ENCODE results near the gene MRPL11.
"Not testable (repeated sequence)": the region's sequence is repeated elsewhere in the genome, so short reads cannot be mapped to it uniquely, and the experiment has no call there.

The MRPL11 gene

DNA sequence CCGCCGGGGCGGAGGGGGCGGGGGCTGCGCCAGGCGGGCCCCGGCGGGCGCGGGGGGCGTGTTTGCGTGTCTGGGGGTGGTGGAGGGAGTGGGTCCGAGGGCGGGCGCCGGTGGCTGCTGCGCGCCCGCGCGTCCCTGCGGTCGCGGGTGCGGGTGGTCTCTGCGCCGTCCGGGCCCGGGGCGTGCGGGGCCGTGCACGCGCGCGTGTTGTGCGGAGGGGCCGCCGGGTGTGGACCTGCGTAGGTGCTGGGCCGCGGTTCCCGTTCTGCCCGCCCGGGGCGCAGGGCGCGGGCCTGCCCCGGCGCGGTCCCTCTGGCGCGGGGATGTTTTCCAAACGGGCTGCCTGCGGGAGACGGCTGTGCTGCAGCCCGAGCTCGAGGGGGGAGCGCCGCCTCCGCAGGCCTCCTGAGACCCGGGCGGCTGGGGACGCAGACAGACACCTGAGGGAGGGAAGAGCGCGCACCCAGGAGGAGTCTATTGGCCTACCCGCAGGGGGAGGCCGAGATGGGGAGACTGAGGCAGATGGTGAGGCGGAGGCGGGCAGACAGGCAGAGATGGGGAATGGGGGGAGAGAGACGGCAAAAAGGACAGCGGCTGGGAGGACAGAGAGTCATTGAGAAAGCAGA is 28.5 kb upstream of the MRPL11 start:
- no peak for DNase-seq (ENCODE audit: low read depth in 2 of 2)

DNA sequence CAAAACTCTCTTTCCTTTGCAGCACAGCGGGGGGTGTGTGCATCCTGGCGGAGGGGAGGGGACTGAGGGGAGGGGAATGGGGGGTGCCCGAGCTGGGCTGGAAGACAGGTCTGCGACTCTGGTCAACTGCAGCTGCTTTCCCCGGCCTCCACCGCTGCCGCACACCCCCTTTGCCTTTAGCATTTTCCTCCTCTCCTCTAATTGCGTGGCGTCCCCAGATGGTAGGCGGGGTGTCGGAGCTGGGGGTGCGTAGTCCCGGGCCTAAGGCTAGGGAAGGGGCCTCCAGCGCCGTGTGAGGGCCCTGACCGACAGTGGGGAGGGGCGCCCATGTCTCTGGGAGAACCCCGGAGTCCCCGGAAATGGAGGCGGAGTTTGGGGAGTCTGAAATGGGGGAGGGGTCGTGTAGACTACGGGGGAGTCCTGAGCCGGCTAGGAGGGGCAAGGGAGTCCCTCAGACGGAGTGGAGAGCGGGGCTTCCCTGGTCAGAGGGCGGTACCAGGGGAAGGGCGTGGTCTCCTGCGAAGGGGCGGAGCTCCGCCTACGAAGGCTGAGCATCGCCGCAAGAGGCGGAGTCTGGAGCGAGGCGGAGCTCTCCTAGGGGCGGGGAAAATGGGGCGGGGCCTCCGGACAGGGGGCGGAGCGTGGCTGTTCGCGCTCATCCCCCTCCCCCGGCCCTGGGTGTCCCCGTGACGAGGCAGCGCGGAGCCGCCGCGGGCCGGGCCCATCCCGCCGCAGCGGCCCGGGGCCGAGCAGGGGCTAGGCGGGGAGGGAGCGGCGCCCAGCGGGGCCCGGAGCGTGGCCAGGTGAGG is 27.8 kb upstream of the MRPL11 start, which contains the start of gene PELI3:
TSS of gene PELI3 (plus strand) at position 681 of the 809 bp plus-strand sequence. CDS start 1,224 bp downstream, outside the sequence.
- peak; percentile 88 to 93 for DNase-seq (ENCODE audit: low read depth in 2 of 2)

DNA sequence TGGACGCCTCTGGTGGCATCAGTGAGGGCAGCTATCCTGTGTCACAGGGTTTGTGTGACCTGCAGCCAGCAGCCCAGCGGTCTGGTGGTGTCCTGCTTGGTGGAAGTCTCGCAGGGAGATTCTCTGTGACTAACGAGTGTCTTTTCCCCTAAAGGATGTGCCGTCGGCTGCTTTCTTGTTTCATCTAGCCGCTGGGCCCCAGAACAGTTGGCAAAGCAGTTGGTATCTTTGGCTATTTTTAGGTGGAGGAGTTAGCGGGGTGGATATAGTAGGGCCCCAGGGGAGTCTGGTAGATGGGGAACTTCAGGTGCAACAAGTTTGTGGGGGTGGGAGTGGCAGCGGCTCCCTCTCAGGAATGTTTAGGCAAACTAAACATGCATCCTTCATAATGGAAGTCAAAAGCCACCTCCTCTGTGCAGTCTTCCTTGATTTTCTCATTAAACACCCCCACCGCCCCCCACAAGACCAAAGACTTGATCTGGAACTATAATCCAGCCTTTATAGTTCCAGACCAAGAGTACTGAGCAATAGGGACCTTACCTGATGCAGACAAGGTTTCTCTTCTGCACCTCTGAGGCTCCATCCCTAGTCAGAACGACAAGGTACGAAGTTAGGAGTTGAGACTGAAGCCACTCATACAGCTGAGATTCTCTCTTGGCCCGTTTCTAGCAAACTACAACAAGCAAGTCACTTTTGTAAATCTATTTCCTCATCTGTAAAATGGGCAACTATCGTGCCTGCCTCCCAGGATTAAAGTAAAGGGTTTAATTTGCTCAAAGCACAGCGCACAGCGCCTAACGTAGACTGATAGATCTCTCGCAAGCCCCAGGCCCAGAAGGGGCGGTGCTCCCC is 27.0 kb upstream of the MRPL11 start:
- no peak for DNase-seq (ENCODE audit: low read depth in 2 of 2)

DNA sequence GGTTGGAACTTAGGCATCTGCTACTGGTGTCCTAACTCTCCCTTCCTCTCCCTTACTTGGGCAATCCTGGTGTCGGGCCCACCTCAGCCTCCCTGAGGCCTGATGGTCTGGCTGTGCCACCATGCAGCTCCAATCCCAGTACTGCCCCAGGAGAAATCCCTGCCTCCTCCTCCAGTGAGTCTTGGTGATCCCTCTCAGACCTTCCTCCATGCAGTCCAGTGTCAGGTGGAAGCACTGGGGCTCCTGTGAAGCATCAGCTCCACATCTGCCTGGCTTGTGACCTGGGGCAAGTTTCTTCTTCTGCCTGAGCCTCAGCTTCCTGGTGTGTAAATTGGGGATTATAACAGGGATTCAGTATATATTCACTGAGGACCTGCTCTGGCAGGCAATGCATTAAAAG is 26.3 kb upstream of the MRPL11 start:
- DNase-seq (ENCODE audit: low read depth in 2 of 2): no peak

DNA sequence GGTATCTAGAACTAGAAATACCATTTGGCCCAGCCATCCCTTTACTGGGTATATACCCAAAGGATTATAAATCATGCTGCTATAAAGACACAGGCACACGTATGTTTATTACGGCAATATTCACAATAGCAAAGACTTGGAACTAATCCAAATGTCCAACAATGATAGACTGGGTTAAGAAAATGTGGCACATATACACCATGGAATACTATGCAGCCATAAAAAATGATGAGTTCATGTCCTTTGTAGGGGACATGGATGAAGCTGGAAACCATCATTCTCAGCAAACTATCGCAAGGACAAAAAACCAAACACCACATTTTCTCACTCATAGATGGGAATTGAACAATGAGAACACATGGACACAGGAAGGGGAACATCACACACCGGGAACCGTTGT is 25.5 kb upstream of the MRPL11 start:
- DNase-seq (ENCODE audit: low read depth in 2 of 2): not testable (repeated sequence)

DNA sequence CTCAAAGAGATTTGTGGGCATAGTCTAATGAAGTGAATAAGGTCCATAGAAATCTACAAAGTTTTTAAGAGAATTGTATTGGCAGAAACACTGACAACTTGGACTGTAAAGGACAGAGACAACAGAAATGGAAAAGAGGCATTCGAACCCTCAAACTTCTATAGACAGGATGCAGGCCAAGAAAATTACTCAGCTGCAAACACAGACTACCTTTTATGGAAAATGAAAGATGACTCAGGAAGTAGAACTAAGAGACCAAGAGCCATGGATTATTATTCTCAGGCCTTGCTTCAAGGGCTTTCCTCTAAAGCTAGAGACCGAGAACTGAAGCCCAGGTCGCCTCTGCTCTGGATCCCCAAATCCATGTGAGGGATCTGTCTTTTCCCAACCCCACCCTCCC is 24.3 kb upstream of the MRPL11 start:
- DNase-seq (ENCODE audit: low read depth in 2 of 2): no peak

DNA sequence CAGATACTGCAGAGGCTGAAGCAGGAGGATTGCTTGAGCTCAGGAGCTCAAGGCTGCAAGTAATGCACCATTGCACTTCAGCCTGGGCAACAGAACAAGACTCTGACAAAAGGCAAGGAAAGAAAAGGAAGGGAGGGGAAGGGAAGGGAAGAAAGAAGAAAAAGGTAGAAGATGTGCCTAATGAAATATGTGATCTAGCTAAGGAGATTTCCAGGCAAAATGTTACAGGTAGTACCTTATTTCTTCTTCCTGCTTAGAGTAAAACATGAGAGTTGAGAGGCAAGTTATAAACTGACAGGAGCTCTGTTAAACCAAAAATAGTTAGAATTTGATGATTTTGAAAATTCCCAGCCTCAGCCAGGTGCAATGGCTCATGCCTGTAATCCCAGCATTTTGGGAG is 23.4 kb upstream of the MRPL11 start:
- no peak for DNase-seq (ENCODE audit: low read depth in 2 of 2)

DNA sequence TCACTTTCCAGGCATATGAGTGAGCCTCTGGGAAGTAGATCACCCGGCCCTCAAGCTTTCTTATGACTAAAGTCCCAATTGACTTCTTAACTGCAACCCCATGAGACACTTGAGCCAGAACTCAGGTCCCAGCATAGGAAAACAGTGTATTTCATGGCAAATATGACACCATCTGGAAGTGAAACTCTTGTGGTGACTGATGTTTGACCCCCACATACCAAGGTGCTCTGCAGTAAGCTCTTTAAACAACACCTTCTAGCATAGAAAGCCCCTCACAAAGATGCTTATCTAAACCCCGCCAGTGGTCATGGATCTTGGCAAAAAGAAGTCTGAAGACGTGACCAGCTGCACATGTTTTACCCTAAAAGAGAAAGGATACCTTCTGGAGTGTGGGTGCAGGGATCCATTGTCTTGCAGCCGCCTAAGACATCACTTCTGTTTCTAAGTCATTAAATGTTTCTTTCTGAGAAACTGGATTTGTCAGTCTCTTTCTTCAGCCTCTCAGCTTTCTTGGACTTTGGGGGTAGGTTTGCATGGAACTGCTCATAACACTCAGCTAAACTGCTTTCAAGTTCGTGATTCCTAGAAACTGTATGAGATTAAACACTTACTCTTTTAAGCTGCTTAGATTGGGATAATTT is 20.6 kb upstream of the MRPL11 start:
- no peak for DNase-seq (ENCODE audit: low read depth in 2 of 2)

DNA sequence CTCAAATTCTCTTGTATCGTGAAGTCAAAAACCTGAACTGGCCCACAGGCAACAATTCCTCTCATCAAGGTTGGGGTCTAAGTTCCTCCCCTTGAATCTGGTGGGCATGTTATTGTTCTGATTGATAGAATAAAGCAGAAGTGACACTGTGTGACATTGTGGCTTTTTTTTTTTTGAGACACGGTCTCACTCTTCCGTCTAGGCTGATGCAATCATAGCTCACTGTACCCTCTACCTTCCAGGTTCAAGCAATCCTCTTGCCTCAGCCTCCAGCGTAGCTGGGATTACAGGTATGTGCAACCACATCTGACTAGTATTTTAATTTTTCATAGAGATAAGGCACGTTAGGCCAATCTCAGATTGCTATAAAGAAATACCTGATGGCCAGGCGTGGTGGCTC is 19.2 kb upstream of the MRPL11 start:
- no peak for DNase-seq (ENCODE audit: low read depth in 2 of 2)

DNA sequence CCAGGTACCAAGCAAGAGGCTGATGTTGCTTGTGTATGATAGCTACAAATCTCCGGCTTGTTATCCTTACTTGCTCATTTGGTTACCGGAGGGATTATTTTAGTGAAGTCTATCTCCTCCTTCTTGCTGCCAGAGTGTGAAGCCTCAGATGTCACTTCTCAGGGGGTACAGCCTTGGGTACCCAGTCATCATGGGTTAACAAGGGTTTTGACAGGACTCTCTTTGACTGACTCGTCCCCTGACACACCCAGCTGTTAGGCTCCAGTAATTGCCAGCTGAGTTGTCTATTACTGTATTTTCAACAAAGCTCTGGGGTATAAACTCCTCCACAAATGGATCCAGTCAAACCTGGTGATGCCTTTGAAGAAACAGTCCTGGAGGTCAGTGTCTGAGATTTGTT is 16.2 kb upstream of the MRPL11 start:
- DNase-seq (ENCODE audit: low read depth in 2 of 2): no peak

DNA sequence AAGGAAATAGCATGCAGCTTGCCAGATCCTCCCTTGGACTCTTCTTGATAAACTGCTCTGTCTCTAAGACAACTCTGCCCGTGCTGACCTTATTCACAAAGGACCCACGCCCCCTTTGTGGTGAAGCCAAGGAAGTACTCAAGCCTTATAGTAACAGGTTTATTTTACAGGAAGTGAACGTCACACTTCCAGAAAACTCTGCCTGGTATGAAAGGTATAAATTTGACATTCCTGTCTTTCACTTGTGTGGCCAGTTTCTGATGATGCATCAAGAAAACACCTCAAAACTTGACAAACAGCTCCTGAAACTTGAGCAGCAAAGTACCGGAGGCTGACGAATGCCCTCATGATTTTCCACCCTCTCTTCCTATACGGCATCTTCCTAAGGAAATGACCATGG is 15.6 kb upstream of the MRPL11 start:
- no peak for DNase-seq (ENCODE audit: low read depth in 2 of 2)

DNA sequence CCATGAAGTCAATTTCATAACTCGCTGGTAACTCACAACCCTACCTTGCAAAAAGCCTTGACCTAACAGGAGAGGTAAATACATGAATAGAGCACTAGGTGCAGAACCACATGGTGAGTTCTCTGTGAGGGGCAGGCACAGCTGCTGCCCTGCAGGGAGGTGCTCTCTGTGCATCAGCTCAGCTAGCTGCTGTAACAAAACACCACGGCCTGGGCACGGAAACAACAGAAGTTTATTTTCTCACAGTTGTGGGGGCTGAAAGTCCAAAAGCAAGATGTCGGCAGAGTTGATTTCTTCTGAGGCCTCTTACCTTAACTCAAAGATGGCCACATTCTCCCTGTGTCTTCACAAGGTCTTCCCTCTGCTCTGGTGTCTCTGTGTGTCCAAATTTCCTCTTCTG is 13.0 kb upstream of the MRPL11 start:
- no peak for DNase-seq (ENCODE audit: low read depth in 2 of 2)

DNA sequence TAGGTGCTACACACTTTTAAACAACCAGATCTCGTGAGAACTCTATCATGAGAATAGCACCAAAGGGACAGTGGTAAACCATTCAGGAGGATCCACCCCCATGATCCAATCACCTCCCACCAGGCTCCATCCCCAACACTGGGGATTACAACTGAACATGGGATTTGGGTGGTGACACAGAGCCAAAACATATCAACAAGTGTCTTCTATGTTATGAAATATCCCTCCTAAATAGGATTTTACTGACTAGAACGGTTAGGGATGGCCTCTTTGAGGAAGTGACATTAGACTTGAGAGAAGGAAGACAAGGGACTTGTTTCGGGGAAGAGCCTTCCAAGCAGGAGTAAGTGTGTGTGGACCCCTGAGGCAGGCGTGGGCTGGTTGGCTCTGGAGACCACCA is 11.9 kb upstream of the MRPL11 start:
- no peak for DNase-seq (ENCODE audit: low read depth in 2 of 2)

DNA sequence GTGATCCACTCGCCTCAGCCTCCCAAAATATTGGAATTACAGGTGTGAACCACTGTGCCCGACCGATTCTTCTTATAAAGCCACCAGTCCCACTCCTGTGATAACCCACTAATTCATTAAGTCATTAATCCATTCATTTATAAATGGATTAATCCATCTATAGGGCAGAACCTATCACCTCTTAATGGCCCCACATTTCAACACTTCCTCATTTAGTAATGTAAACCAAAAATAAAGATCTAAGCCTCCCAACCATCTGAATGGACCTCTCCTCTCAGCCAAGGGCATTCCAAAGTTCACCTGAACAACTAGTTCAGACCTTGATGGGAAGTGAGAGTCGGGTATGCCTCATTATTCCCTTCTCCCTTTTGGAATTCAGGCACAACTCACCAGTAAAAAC is 9.9 kb upstream of the MRPL11 start:
- no peak for DNase-seq (ENCODE audit: low read depth in 2 of 2)

DNA sequence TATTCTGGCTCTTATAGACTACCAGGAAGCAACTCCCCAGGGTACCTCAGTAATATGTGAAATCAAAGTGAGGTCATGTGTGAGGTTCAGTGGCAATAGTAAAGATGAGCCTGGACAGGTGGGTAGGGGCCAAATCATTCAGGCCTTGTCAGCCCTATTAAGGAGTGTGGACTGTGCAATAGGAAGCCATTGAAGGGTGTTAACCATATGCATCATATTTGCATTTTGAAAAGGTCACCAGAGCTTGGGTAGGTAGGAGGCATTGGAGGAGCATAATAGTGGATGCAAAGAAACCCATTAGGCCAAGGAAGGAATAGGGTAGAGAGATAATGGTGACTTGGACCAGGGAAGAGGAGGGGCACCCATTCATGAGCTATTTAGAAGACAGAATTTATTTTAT is 8.4 kb upstream of the MRPL11 start:
- no peak for DNase-seq (ENCODE audit: low read depth in 2 of 2)

DNA sequence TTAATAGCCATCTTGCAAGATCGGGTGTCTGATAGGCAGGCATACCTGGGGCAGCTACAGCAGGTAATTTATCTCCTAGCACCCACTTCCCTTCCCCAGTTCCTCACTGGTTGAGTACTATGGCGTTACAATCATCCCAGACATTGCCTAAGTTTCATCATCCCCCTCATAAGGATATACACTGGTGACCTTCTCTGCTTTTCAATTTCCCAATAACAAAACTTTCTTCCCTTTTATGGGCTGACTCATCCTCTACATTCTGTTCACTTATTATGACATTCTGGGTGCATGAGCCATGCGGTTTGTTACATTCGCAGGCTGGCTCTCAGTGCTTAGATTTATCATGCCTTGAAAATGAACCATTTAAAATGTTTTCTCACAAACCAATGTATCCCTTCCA is 5.0 kb upstream of the MRPL11 start:
- no peak for DNase-seq (ENCODE audit: low read depth in 2 of 2)

DNA sequence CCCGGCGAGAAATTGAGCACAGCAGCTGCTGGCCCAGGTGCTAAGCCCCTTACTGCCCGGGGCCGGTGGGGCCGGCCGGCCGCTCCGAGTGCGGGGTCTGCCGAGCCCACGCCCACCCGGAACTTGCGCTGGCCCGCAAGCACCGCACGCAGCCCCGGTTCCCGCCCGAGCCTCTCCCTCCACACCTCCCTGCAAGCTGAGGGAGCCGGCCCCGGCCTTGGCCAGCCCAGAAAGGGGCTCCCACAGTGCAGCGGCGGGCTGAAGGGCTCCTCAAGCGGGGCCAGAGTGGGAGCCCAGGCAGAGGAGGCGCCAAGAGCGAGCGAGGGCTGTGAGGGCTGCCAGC is 2.3 kb upstream of the MRPL11 start:
- not testable (repeated sequence) for DNase-seq (ENCODE audit: low read depth in 2 of 2)

DNA sequence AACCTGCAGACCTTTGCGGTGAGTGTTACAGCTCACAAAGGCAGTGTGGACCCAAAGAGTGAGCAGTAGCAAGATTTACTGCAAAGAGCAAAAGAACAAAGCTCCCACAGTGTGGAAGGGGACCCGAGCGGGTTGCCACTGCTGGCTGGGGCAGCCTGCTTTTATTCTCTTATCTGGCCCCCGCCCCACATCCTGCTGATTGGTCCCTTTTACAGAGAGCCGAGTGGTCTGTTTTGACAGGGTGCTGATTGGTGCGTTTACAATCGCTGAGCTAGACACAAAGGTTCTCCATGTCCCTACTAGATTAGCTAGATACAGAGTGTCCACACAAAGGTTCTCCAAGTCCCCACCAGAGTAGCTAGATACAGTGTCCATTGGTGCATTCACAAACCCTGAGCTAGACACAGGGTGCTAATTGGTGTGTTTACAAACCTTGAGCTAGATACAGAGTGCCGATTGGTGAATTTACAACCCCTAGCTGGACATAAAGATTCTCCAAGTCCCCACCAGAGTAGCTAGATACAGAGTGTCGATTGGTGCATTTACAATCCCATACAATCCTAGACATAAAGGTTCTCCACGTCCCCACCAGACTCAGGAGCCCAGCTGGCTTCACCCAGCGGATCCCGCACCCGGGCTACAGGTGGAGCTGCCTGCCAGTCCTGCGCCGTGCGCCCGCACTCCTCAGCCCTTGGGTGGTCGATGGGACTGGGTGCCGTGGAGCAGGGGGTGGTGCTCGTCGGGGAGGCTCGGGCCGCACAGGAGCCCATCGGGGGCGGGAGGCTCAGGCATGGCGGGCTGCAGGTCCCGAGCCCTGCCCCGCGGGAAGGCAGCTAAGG is 1.7 kb upstream of the MRPL11 start:
- not testable (repeated sequence) for DNase-seq (ENCODE audit: low read depth in 2 of 2)

DNA sequence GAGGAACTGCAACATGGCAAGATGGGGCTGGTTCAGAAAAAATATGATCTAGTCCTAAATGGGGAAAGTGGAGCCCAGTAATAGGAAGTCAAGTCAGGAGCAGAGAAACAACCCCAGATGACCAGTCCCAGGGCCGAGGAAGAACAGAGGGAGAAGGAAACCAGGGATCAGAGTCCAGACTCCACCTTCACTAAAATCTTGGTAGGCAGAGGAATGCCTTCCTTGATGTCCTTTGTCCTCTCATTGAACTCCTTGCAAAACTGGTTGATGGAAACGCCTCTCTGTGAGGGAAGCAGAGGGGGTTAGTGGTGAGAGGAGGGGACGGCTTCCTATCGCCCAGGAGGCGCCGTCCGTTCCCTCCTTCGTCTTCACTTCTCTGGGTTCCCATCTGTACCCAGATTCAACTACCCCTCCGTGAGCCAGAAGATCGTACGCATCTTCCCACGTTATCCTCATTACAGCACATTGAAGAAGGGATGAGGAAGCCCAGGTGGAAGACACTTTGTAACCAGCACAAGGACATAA is 607 bp downstream of the MRPL11 start:
- DNase-seq (ENCODE audit: low read depth in 2 of 2): no peak

DNA sequence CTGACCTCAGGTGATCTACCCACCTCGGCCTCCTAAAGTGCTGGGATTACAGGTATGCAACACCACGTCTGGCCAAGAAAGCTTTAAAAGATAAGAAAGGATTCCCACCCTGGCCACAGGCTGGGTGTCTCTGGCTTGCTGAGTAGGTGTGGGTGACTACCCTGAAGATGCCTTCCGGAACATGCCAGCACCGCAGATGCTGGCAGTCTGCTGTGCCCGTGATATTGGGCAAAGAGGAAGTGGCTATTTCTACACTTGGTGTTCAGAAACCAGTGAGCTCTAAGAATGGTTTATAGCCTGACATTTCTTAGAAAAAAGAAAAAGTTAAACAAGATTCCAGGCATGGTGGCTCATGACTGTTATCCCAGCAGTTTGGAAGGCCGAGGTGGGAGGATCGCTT is 6.1 kb downstream of the MRPL11 start:
- no peak for DNase-seq (ENCODE audit: low read depth in 2 of 2)

DNA sequence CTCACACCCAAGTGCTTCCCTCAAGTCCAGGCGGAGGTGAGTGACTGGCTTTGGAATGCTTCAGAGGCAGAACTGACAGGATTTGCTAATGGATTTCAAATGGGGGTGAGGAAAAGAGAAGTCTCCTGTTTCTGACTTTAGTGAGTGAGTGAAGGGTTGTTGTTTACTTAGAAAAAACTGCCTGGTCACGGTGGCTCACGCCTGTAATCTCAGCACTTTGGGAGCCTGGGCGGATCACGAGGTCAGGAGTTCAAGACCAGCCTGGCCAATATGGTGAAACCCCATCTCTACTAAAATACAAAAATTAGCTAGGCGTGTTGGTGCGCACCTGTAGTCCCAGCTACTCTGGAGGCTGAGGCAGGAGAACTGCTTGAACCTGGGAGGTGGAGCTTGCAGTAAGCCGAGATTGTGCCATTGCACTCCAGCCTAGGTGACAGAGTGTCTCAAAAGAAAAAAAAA is 6.7 kb downstream of the MRPL11 start:
- DNase-seq (ENCODE audit: low read depth in 2 of 2): not testable (repeated sequence)

All from stimulated activated CD4-positive, alpha-beta T cell treated with anti-CD3 and anti-CD28 coated beads, Interleukin-12 subunit alpha, Interleukin-12 subunit beta, amount 100 ng/mL, for 24 hours (primary cell).